Adrenal gland (tissue), 12 donors: ENCODE measurements around the gene HADHA. TPM values are rescaled to one million over a fixed set of nuclear protein-coding genes. Genes with fewer than 3 reads are reported as not detected.
A peak's percentile ranks its signal among the peaks of the same experiment; 100 is the strongest.

Source experiments
- DNase-seq, 7 donors: peaks; one replicate each; pipeline ENCODE4 v3.0.0-alpha.2; 2019 to 2020
- H3K27ac ChIP-seq, 5 donors: fragments of 200-600 bp; sonication (generic) in 4 of 5; 1 replicate in 3 of 5; 2 replicates in 2 of 5; pipeline versions ENCODE4 v1.5.1 to v1.8.0; 2016 to 2020; ENCODE audit warnings: mild to moderate bottlenecking in 1 of 5
- H3K27me3 ChIP-seq: fragments of 200-600 bp; 2 replicates; pipeline ENCODE4 v1.8.0; 2021
- H3K36me3 ChIP-seq, 2 donors: fragments of 200-600 bp; replicated peaks in 1 of 2; 1 replicate in 1 of 2; 2 replicates in 1 of 2; pipeline versions ENCODE4 v1.5.1 to v1.8.0; 2018 to 2022
- H3K4me1 ChIP-seq, 2 donors: fragments of 200-600 bp; replicated peaks in 1 of 2; 1 replicate in 1 of 2; 2 replicates in 1 of 2; pipeline versions ENCODE4 v1.5.1 to v1.8.0; 2018 to 2021
- H3K4me3 ChIP-seq, 4 donors: fragments of 200-600 bp; sonication (generic) in 3 of 4; one replicate each; pipeline ENCODE4 v1.5.1; 2016 to 2018
- H3K9me3 ChIP-seq, 3 donors: fragments of 200-600 bp; sonication (generic) in 1 of 3; replicated peaks in 1 of 3; 1 replicate in 2 of 3; 2 replicates in 1 of 3; pipeline versions ENCODE4 v1.5.1 to v1.8.0; 2016 to 2021
- CTCF ChIP-seq, 6 experiments: fragments of 450-650 bp in 4 of 6; fragments of 200-600 bp in 2 of 6; sonication (generic) in 1 of 6; IDR thresholded peaks; 1 replicate in 5 of 6; 2 replicates in 1 of 6; pipeline versions ENCODE4 v1.5.1 to v1.8.0; 2016 to 2021; ENCODE audit warnings: antibody characterized with exemption in 6 of 6, mild to moderate bottlenecking in 2 of 6, moderate library complexity in 1 of 6
- POLR2A ChIP-seq, 2 donors: fragments of 450-650 bp; IDR thresholded peaks; one replicate each; pipeline ENCODE4 v1.6.1; 2017; ENCODE audit warnings: antibody characterized with exemption in 2 of 2, mild to moderate bottlenecking in 2 of 2, moderate library complexity in 1 of 2
- WGBS, 4 donors: extraction: QIAGEN DNeasy Blood & Tissue Kit in 2 of 4; methylation state at CpG; one replicate each; pipeline versions ENCODE4 v1.1.5 to v1.1.7; 2013 to 2017; 5-methylcytosine and 5-hydroxymethylcytosine counted together
- intact Hi-C, 2 donors: fragments of 100-400 bp; cut with DNase I; formaldehyde crosslinking; loops; one replicate each; pipeline versions ENCODE4 v1.14.1 to v1.15.0; 2022 to 2023
- polyA plus RNA-seq, 3 donors: library from polyadenylated mRNA; stranded (reverse); fragments of 200-250 nt in 2 of 3; fragments of 350-450 nt in 1 of 3; fragmentation: Illumina TruSeq in 1 of 3; extraction: RNeasy Lipid Tissue Mini Kit (QIAGEN cat#74804) in 1 of 3; gene quantifications; one replicate each; pipeline ENCODE4 v1.2.3, GENCODE V29; 2013 to 2014
- total RNA-seq, 9 donors: library from RNA; depleted of rRNA in 4 of 9; stranded (reverse); fragments of >200 nt in 4 of 9; fragments of 120-200 nt in 1 of 9; fragmentation: NEBNext Ultra II Directional in 1 of 9; extraction: Animal tissue kit (Norgen Biotek cat#: 25700) in 1 of 9; gene quantifications; one replicate each; pipeline versions ENCODE4 v1.1.0 to v1.2.4, GENCODE V29; 2013 to 2023
- donor health status: healthy with polysubstance abuse.
- donor health status: Bipolar disorder and iron deficiency.
- donor health status: DM: yes; HTN: yes; CAD: no.
- donor health status: DM: no; HTN: no; CAD: no.
- donor health status: DM: no; HTN: no; CAD: no.
- donor health status: DM: yes; HTN: yes; CAD: no.

The HADHA gene
- total and polyA plus RNA-seq, 12 donors: 43.8 to 353 (median 210) TPM

- WGBS, 4 donors: 70 to 81% (median 73%) methylated on average over 4 of the region's 4 CpGs
- intact Hi-C loops: no loop called here
- Histone ChIP-seq H3K27ac (no peak overlapping the region), H3K27me3 (no peaks in the 10 kb centered on the region), H3K36me3 (peaks cover 0 to 47% of the 10 kb centered on the region in 2 donors), H3K4me3 (no peak overlapping the region), H3K4me1 (peaks cover 7 to 50% of the 10 kb centered on the region in 2 donors), H3K9me3 (no peaks in the 10 kb centered on the region)
- TF ChIP-seq CTCF (IDR thresholded peaks at IDR 0.05): no peak
- TF ChIP-seq POLR2A (IDR thresholded peaks at IDR 0.05): no peak
- DNase-seq: peak in 1 of 7 donors; percentile 34
Measured at GRCh38 chr2:26238311-26238958, 6.0 kb downstream of the HADHA start.

- Histone ChIP-seq H3K36me3 (peaks cover 0 to 52% of the 10 kb centered on the region in 2 donors), H3K4me3 (no peak overlapping the region), H3K27ac (no peak overlapping the region), H3K4me1 (peaks cover 2 to 45% of the 10 kb centered on the region in 2 donors), H3K9me3 (no peaks in the 10 kb centered on the region), H3K27me3 (no peaks in the 10 kb centered on the region)
- no peak for TF ChIP-seq POLR2A (IDR thresholded peaks at IDR 0.05)
- TF ChIP-seq CTCF (IDR thresholded peaks at IDR 0.05): no peak
- DNase-seq: no peak
- 79 to 100% (median 89%) methylated on average over 1 of the region's 1 CpG for whole genome bisulfite sequencing, 4 donors
- intact Hi-C loops: no loop called here
Measured at GRCh38 chr2:26237868-26238267, 6.6 kb downstream of the HADHA start.

- peaks cover 0 to 17% of the 10 kb centered on the region in 2 donors for H3K4me1 ChIP-seq
- peak in 1 of 7 donors; percentile 31 for DNase-seq
- no peak overlapping the region for H3K27ac ChIP-seq
- no peaks in the 10 kb centered on the region for H3K9me3 ChIP-seq
- peaks cover 0 to 80% of the 10 kb centered on the region in 2 donors for H3K36me3 ChIP-seq
- TF ChIP-seq POLR2A (IDR thresholded peaks at IDR 0.05) (no peak), CTCF (IDR thresholded peaks at IDR 0.05) (peak in 3 of 6 experiments; percentile 16 to 27 (median 24))
- H3K27me3 ChIP-seq: no peaks in the 10 kb centered on the region
- no peak overlapping the region for H3K4me3 ChIP-seq
- 86 to 95% (median 93%) methylated on average over 9 of the region's 9 CpGs for WGBS, 4 donors
- intact Hi-C loops: no loop called here
Measured at GRCh38 chr2:26235089-26235488, 9.3 kb downstream of the HADHA start.

- intact Hi-C loops: no loop called here
- DNase-seq: no peak
- H3K4me3 ChIP-seq: no peak overlapping the region
- H3K4me1 ChIP-seq: no peaks in the 10 kb centered on the region
- 92 to 100% (median 98%) methylated on average over 2 of the region's 2 CpGs for WGBS, 4 donors
- TF ChIP-seq CTCF (IDR thresholded peaks at IDR 0.05): no peak
- no peak for TF ChIP-seq POLR2A (IDR thresholded peaks at IDR 0.05)
- H3K27ac ChIP-seq: no peak overlapping the region
- peaks cover 0 to 85% of the 10 kb centered on the region in 2 donors for H3K36me3 ChIP-seq
- no peaks in the 10 kb centered on the region for H3K27me3 ChIP-seq
- no peaks in the 10 kb centered on the region for H3K9me3 ChIP-seq
Measured at GRCh38 chr2:26230806-26231205, 13.6 kb downstream of the HADHA start.
